ENCODE data around the gene MVB12A. TPM values are rescaled to one million over a fixed set of nuclear protein-coding genes. Genes with fewer than 3 reads are reported as not detected.

MVB12A gene
- total RNA-seq, 4 donors from 2014 or later, result 24.5 to 66.1 (median 56.1) TPM

DNA sequence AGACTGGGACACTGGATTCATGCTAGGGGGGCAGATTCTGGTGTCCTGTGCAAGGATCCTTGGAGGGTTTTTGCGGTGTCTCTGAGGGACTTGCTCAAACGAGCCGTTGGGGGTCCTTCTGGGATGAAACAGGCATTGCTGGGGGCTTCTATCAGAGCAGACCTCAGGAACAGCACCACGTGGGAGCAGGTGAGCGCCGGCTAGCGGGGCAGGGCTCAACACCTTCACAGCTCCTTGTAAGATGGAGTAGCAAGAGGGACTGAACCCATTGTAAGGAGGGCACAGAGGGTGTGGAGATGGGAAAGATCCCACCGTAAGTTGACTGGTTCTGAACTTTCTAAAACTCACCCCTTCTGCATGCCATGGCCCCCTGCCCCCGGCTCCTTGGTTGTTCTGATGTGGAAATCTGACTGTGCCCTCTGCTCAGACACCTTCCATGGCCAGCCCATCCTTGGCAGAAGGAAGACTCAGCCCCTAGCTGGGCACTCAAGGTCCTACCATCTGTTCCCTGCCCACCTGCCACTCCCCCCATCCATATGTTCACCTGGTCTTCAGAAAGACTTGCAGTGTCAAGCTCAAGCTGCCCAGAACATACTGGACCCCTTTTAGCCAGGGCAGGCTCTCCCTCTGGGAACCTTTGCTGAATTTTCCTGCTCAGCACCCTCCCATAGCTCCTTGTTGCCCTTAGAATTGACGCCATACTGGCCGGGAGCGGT, 51.7 kb downstream of the MVB12A start:
- peak overlapping the region; percentile 87 to 94 (median 92) for H3K27ac ChIP-seq (replicated peaks in 1 of 4)
- peaks cover 0 to 4% (median 0%) of the 10 kb centered on the region in 4 donors for H3K36me3 ChIP-seq
- no peaks in the 10 kb centered on the region for H3K9me3 ChIP-seq
- intact Hi-C loops (cut with DNase I), result no loop called here
- no peak for DNase-seq (ENCODE audit: extremely low spot score)
- peak overlapping the region; percentile 63 to 94 (median 75) for H3K4me3 ChIP-seq
- peaks cover 39 to 70% (median 56%) of the 10 kb centered on the region in 4 donors for H3K4me1 ChIP-seq
- 74% methylated on average over 11 of the region's 12 CpGs for WGBS
- H3K27me3 ChIP-seq, result no peaks in the 10 kb centered on the region
- no peak for TF ChIP-seq POLR2A (IDR thresholded peaks at IDR 0.05; ENCODE audit: low read depth)
- no peak for TF ChIP-seq POLR2AphosphoS5 (IDR thresholded peaks at IDR 0.05)
- no peak for TF ChIP-seq EP300 (IDR thresholded peaks at IDR 0.05)
- TF ChIP-seq, protein P1, sequence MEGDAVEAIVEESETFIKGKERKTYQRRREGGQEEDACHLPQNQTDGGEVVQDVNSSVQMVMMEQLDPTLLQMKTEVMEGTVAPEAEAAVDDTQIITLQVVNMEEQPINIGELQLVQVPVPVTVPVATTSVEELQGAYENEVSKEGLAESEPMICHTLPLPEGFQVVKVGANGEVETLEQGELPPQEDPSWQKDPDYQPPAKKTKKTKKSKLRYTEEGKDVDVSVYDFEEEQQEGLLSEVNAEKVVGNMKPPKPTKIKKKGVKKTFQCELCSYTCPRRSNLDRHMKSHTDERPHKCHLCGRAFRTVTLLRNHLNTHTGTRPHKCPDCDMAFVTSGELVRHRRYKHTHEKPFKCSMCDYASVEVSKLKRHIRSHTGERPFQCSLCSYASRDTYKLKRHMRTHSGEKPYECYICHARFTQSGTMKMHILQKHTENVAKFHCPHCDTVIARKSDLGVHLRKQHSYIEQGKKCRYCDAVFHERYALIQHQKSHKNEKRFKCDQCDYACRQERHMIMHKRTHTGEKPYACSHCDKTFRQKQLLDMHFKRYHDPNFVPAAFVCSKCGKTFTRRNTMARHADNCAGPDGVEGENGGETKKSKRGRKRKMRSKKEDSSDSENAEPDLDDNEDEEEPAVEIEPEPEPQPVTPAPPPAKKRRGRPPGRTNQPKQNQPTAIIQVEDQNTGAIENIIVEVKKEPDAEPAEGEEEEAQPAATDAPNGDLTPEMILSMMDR (IDR thresholded peaks at IDR 0.05), result no peak

GRCh38 chr19:17473041-17473440, 53.2 kb downstream of the MVB12A start:
- 79% methylated on average over 9 of the region's 9 CpGs for WGBS
- Histone ChIP-seq H3K4me1 (peaks cover 36 to 67% (median 47%) of the 10 kb centered on the region in 4 donors), H3K4me3 (no peak overlapping the region), H3K27me3 (no peaks in the 10 kb centered on the region), H3K36me3 (peaks cover 0 to 4% (median 0%) of the 10 kb centered on the region in 4 donors), H3K9me3 (no peaks in the 10 kb centered on the region), H3K27ac (replicated peaks in 1 of 4) (peak overlapping the region in 1 of 4 donors; percentile 33)
- intact Hi-C loops (cut with DNase I), result no loop called here
- TF ChIP-seq POLR2AphosphoS5 (IDR thresholded peaks at IDR 0.05) (no peak), POLR2A (IDR thresholded peaks at IDR 0.05; ENCODE audit: low read depth) (no peak), EP300 (IDR thresholded peaks at IDR 0.05) (no peak)
- TF ChIP-seq, protein P1 (IDR thresholded peaks at IDR 0.05), result no peak
- DNase-seq (ENCODE audit: extremely low spot score), result no peak

Other genes with a start within 250 kb of the MVB12A start
- 10 to 100 TPM; 20.7 to 26.2 (median 21.3) TPM for gene USE1, start 204.7 kb upstream of the MVB12A start, total RNA-seq
- 10 to 100 TPM in 1 of 4 donors, 1 to 10 TPM in 3; 6.3 to 18.8 (median 7.8) TPM for gene OCEL1, start 193.8 kb upstream of the MVB12A start, total RNA-seq
- 10 to 100 TPM; 38.6 to 88.0 (median 61.2) TPM for gene NR2F6, start 174.1 kb upstream of the MVB12A start, total RNA-seq
- gene USHBP1, start 155.3 kb upstream of the MVB12A start, total RNA-seq, result 10 to 100 TPM in 1 of 4 donors, 1 to 10 TPM in 3; 2.2 to 12.0 (median 6.3) TPM
- gene BABAM1, start 152.6 kb upstream of the MVB12A start, total RNA-seq, result 10 to 100 TPM; 72.2 to 92.3 (median 82.5) TPM
- gene ANKLE1, start 138.1 kb upstream of the MVB12A start, total RNA-seq, result 1 to 10 TPM in 2 of 4 donors, under 1 TPM in 2; under 0.01 to 3.0 (median 0.88) TPM
- 10 to 100 TPM; 14.7 to 35.4 (median 28.1) TPM for gene ABHD8, start 116.6 kb upstream of the MVB12A start, total RNA-seq
- 100 to 1,000 TPM; 131 to 173 (median 147) TPM for gene MRPL34, start 114.2 kb upstream of the MVB12A start, total RNA-seq
- 10 to 100 TPM; 12.0 to 25.4 (median 20.9) TPM for gene DDA1, start 110.5 kb upstream of the MVB12A start, total RNA-seq
- 1 to 10 TPM; 2.9 to 7.4 (median 4.0) TPM for gene ANO8, start 85.2 kb upstream of the MVB12A start, total RNA-seq
- gene GTPBP3, start 82.5 kb upstream of the MVB12A start, total RNA-seq, result 10 to 100 TPM in 2 of 4 donors, 1 to 10 TPM in 2; 8.7 to 13.3 (median 10.2) TPM
- gene PLVAP, start 42.7 kb upstream of the MVB12A start, total RNA-seq, result 100 to 1,000 TPM in 3 of 4 donors, 10 to 100 TPM in 1; 37.4 to 155 (median 117) TPM
- not detected for gene CCDC194, start 25.9 kb upstream of the MVB12A start, total RNA-seq
- 10 to 100 TPM; 25.3 to 59.7 (median 51.0) TPM for gene BST2, start 14.4 kb upstream of the MVB12A start, total RNA-seq
- gene TMEM221, start 28.6 kb downstream of the MVB12A start, total RNA-seq, result under 1 TPM in 2 of 4 donors, not detected in 2; 0.26 to 0.75 TPM
- not detected for gene NXNL1, start 40.9 kb downstream of the MVB12A start, total RNA-seq
- 10 to 100 TPM; 15.9 to 26.1 (median 19.4) TPM for gene SLC27A1, start 50.5 kb downstream of the MVB12A start, total RNA-seq
- gene PGLS, start 91.6 kb downstream of the MVB12A start, total RNA-seq, result 10 to 100 TPM; 39.0 to 75.5 (median 49.9) TPM
- gene COLGALT1, start 135.6 kb downstream of the MVB12A start, total RNA-seq, result 10 to 100 TPM; 54.2 to 92.6 (median 61.5) TPM

All from esophagus muscularis mucosa (tissue), 4 donors.